LNCaP clone FGC (cell line): ENCODE results near the gene APOL4.

Source experiments
- DNase-seq: peaks from one replicate; pipeline ENCODE4 v3.0.0-alpha.2; 2011; ENCODE audit warnings: low read depth
- H3K4me3 ChIP-seq: 2 replicates; pipeline ENCODE4 v1.5.1; 2011; ENCODE audit warnings: mild to moderate bottlenecking, low read depth, low read length, control low read depth
- CTCF ChIP-seq: IDR thresholded peaks from 2 replicates; pipeline ENCODE4 v1.5.1; 2012; ENCODE audit warnings: mild to moderate bottlenecking; ENCODE audit not compliant: control insufficient read depth, insufficient read depth; ENCODE audit errors: extremely low read depth

Gene APOL4

GRCh38 chr22:36182857-36183256, 18.8 kb downstream of the APOL4 start:
- TF ChIP-seq CTCF: no peak
- DNase-seq: no peak
- no peak overlapping the region for H3K4me3 ChIP-seq

DNA sequence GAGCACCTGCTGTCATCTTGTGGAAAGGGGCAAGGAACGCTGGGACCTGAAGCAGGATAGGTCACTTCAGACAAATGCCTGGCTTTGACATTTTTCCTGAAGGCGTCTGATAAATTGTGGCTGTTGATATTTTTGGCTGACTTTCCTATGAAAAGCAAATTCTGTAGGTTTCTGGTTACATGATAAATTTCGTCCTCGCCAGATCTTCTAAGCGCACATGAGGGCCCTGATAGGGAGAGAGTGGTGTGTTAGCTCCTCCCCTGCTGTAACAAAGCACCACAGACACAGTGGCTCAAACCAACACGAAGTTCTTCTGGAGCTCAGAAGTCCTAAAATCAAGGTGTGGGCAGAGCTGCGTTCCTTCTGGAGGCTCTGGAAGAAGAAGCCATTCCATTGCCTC, 19.6 kb downstream of the APOL4 start:
- no peak for TF ChIP-seq CTCF
- H3K4me3 ChIP-seq: no peak overlapping the region
- DNase-seq: no peak

DNA sequence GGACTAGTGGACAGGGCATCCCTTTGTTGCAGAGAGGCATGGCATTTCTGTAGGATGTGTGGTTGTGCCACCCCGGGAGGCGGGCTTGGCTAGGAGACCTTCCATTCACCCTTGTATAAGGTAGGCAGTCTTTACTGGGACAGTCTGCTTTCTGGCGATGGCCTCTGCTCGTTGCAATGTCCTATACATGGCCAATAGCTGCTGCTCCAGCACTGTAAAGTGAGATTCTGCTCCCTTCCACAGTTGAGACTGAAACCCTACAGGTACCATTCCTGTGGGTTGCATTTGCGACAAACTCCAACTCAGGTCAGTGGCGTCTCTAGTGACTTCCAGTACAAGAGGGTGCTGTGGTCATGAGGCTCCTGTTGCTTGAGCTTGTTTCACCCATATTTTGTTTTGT, 20.7 kb downstream of the APOL4 start:
- no peak for DNase-seq
- TF ChIP-seq CTCF: no peak
- H3K4me3 ChIP-seq: no peak overlapping the region

DNA sequence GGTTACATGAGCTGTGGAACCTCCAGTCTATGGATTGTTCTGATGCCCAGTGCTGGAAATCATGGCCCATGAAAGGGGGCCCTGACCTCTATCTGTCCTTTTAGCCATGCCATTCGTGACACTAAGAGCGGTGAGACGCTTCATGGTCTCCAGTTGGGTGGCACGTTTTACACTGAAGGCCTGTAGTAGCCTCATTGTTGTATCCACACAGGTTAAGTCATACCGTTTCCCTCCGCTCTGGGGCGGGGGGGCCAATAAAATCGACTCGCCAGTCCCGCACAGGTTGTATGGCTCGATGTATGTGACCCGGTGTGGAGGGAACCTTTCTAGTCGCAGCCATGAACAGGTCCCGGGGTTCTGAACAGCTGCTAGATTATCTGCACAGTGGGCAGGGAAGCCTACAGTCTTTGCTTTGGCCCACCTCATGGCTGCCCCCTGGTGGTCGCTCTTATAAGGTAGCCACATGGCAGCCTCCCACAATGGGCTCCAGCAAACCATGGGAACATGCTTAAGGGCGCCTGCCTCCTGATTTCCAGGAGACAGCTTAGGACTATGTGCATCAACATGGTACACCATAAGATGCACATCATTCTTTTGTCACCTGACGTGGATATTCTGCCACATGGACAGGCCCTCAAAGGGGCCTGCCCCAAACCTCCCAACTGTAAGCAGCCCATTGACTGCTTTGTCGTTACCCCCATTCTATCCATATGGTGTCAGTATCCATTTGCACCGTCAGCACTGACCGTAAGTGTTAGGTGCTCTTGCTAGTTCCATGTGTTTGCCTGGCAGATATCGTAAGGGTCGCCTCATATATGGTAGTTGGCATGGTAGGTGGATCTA, 21.4 kb downstream of the APOL4 start:
- peak; percentile 58 for TF ChIP-seq CTCF
- no peak overlapping the region for H3K4me3 ChIP-seq
- no peak for DNase-seq

DNA sequence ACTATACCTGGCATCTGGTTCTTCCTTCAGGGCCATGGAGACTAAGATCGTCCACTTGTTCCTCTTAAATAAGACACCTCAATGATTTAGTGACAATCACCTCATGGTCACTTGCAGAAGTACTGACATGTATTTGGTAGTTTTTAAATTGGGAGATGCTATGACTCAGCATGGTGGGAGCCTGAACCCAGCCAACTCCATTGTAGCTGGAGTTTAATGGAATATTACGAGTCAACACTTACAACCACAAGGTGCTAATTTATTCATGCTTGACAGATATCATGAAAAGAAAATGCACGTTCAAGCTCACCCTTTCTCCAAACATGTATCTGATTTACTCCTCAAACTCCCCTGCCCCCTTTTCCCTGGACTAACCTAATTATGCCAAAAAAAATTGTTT, 24.4 kb downstream of the APOL4 start:
- TF ChIP-seq CTCF: no peak
- H3K4me3 ChIP-seq: no peak overlapping the region
- no peak for DNase-seq

- TF ChIP-seq CTCF: no peak
- DNase-seq: no peak
- H3K4me3 ChIP-seq: no peak overlapping the region
Observed at GRCh38 chr22:36175892-36176291, 25.7 kb downstream of the APOL4 start.

GRCh38 chr22:36171941-36172340, 29.7 kb downstream of the APOL4 start:
- no peak overlapping the region for H3K4me3 ChIP-seq
- TF ChIP-seq CTCF: no peak
- no peak for DNase-seq
